Liver (tissue), 3 donors: Measurements from ENCODE around the gene PARD6B.

Experiments
- ATF3 ChIP-seq: IDR thresholded peaks from 2 replicates; pipeline ENCODE4 v1.6.1; 2016; ENCODE audit warnings: antibody characterized with exemption
- CTCF ChIP-seq: fragments of 150-350 bp; IDR thresholded peaks from 2 replicates; pipeline ENCODE4 v1.5.1; 2017; ENCODE audit warnings: improper control_type of control experiment, low read depth, low read length; ENCODE audit not compliant: missing input control
- EGR1 ChIP-seq, 2 donors: IDR thresholded peaks; 2 replicates each; pipeline ENCODE4 v1.6.1; 2016 to 2018; ENCODE audit warnings: antibody characterized with exemption in 2 of 2, low read depth in 2 of 2
- GABPA ChIP-seq, 2 donors: IDR thresholded peaks in 1 of 2; conservative IDR thresholded peaks in 1 of 2; 2 replicates each; pipeline ENCODE4 v1.6.1; 2016; ENCODE audit warnings: antibody characterized with exemption in 2 of 2, mild to moderate bottlenecking in 1 of 2, moderate library complexity in 1 of 2
- HNF4G ChIP-seq: IDR thresholded peaks from 2 replicates; pipeline ENCODE4 v1.6.1; 2016; ENCODE audit warnings: antibody characterized with exemption
- JUND ChIP-seq, 2 donors: IDR thresholded peaks; 2 replicates each; pipeline ENCODE4 v1.6.1; 2016; ENCODE audit warnings: antibody characterized with exemption in 2 of 2
- MAX ChIP-seq: IDR thresholded peaks from 2 replicates; pipeline ENCODE4 v1.6.1; 2016; ENCODE audit warnings: antibody characterized with exemption
- RAD21 ChIP-seq, 2 donors: IDR thresholded peaks; 2 replicates each; pipeline ENCODE4 v1.6.1; 2016; ENCODE audit warnings: antibody characterized with exemption in 2 of 2, mild to moderate bottlenecking in 2 of 2
- REST ChIP-seq: IDR thresholded peaks from 2 replicates; pipeline ENCODE4 v1.6.1; 2016; ENCODE audit warnings: antibody characterized with exemption, mild to moderate bottlenecking
- RXRA ChIP-seq, 2 donors: IDR thresholded peaks; 2 replicates each; pipeline ENCODE4 v1.6.1; 2017 to 2018; ENCODE audit warnings: antibody characterized with exemption in 2 of 2, mild to moderate bottlenecking in 1 of 2
- SP1 ChIP-seq: IDR thresholded peaks from 2 replicates; pipeline ENCODE4 v1.6.1; 2018; ENCODE audit warnings: antibody characterized with exemption, mild to moderate bottlenecking
- TAF1 ChIP-seq: conservative IDR thresholded peaks from 2 replicates; pipeline ENCODE4 v1.6.1; 2016; ENCODE audit warnings: antibody characterized with exemption, mild to moderate bottlenecking
- YY1 ChIP-seq: IDR thresholded peaks from 2 replicates; pipeline ENCODE4 v1.6.1; 2016; ENCODE audit warnings: antibody characterized with exemption, mild to moderate bottlenecking
- ZBTB33 ChIP-seq: IDR thresholded peaks from 2 replicates; pipeline ENCODE4 v1.6.1; 2016; ENCODE audit warnings: antibody characterized with exemption
- donor health status: healthy.
- donor health status: healthy.

GRCh38 chr20:50711113-50711825 is 20.1 kb upstream of the PARD6B start:
- no peak for TF ChIP-seq RAD21 (IDR thresholded peaks at IDR 0.05)
- no peak for TF ChIP-seq CTCF
- no peak for TF ChIP-seq ATF3
- no peak for TF ChIP-seq YY1
- TF ChIP-seq MAX: no peak
- TF ChIP-seq EGR1 (IDR thresholded peaks at IDR 0.05; ENCODE audit: low read depth in 2 of 2): no peak
- TF ChIP-seq TAF1: no peak
- TF ChIP-seq REST: no peak
- no peak for TF ChIP-seq ZBTB33
- TF ChIP-seq JUND (IDR thresholded peaks at IDR 0.05): no peak
- TF ChIP-seq SP1: no peak
- no peak for TF ChIP-seq GABPA (IDR thresholded peaks at IDR 0.05 in 1 of 2, conservative IDR thresholded peaks at IDR 0.05 in 1 of 2)
- TF ChIP-seq HNF4G: no peak
- no peak for TF ChIP-seq RXRA (IDR thresholded peaks at IDR 0.05)
